HG02852 (cell line): ENCODE results near the gene ACVRL1.
"Not testable (repeated sequence)": the region's sequence is repeated elsewhere in the genome, so short reads cannot be mapped to it uniquely, and the experiment has no call there.

ENCODE experiments used
- ATAC-seq: cut with Tn5 transposase; IDR thresholded peaks from one replicate; pipeline ENCODE4 v1.9.1; 2021; ENCODE audit warnings: mild to moderate bottlenecking, moderate library complexity; ENCODE audit not compliant: unreplicated experiment

The ACVRL1 gene

DNA sequence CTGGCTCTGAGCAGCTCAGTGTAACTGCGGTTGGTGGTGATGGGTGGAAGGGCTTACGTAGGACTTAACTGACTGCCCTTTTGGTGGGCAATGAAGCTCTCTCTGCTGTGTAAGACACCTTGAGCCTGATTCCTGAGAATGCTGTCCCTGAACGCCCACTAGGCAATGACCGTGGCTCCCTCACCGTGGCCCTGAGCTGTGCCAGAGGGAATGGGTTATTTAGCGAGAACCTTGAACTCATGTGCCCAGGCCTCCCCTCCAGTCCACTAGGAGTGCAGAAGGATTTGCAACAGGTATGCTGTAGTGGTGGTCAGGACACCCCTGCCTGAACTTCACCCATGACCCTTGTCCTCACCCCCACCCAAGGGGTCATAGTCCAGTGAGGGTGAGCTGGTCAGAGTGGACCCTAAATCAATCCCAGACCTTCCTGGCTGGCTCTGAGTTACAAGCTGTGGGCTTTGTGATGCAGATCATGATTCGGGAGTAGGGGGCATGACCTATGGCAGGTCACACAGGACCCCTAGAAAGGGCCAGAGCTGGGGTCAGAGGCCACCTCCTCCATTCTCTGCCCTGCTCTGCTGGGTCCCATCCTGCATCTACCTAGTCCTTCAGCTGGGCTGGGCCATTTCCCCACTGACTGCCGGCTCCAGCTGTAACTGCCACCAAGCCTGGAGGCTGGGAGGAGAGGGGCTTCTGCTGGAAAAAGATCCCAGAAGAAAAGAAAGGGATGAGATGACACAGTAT is 33.9 kb upstream of the ACVRL1 start:
- no peak for ATAC-seq

DNA sequence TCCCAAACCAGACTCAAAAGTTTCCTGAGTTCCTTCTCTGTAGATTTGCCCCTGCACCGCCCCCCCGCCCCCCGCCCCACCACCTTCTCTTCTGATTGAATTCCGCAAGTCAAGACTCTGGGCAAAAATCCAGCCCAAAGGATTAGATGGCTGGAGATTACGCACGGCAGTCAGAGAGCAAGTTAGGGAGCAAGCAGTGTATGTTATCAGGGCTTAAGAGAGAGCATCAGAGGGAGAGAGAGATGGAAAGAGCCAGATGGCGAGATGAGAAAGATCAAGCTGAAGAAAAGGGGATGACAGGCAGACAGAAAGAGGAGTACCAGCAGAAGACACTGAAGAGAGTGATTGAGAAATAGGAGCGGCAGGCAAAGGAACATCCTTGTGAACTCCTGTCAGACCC is 33.3 kb upstream of the ACVRL1 start:
- ATAC-seq, result no peak

DNA sequence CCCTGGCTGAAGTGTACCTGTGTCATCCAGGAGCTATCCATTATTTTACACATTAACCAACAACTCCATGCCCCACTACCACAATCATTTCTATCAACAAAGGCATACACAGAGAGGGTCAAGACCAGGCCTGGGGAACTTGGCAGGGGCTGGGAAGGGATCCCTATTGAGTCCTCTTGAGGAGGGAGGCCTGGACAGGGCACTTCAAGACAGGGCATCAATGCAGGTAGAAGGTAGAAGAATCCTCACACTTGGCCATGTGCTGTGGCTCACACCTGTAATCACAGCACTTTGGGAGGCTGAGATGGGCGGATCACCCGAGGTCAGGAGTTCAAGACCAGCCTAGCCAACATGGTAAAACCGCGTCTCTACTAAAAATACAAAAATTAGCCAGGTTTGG is 32.8 kb upstream of the ACVRL1 start:
- no peak for ATAC-seq

DNA sequence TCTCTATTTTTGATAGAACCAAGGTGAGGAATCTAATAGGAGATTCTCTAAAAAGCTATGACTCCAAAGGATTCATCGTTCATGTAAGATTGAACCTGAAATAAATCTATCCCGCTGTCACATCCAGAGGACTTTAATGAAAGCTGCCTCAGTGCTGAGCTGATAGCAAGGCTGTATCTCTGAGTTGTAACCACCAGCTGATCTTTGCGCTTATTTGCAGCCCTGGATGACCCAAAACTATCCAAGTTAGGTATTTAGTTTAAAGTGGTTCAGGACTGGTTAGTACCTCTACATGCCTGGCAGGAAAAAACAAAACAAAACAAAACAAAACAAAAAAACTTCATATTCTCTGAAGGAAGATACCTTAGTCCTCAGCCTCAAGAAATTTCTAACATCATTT is 28.2 kb upstream of the ACVRL1 start:
- ATAC-seq, result no peak

DNA sequence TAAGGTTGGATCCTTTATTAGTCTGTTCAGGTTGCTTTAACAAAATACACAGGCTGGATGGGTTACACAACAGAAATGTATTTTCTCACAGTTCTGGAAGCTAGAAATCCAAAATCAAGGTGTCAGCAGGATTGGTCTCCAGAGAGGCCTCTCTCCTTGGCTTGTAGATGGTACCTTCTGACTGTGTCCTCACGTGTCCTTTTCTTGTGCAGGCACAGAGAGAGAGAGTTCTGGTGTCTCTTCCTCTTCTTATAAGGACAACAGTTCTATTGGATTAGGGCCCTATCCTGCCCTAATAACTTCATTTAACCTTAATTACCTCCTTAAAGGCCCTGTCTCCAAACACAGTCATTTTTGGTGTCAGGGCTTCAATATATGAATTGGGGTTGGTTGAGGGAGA is 24.0 kb upstream of the ACVRL1 start:
- ATAC-seq, result no peak

DNA sequence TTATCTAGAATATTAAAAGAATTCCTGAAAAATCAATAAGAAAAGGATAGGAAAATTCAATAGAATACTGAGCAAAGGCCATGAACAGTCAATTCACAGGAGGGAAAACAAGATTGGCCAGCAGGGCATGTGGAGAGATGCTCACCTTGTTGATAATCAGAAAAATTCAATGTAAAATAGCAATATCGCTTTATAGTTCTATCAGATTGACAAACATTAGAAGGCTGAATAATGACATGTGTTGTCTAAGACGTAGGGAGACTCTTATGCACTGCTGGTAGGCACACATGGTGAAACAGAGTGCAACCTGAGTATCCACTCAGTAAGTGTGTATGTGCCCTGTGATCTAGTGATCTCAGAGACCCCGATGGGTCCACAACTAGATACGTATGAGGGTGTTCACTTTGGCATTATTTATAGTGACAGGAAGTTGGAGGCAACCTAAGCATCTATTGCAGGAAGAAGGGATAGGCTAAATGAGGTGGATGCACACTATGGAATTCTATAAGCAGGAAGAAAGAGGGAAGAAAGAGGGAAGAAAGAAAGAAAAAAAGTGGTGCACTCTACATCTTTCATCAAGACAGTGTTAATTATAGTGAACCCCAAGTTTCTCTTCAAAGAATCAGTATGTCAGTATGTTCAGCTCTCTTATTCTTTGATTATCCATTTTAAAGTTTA is 23.2 kb upstream of the ACVRL1 start:
- ATAC-seq, result no peak

DNA sequence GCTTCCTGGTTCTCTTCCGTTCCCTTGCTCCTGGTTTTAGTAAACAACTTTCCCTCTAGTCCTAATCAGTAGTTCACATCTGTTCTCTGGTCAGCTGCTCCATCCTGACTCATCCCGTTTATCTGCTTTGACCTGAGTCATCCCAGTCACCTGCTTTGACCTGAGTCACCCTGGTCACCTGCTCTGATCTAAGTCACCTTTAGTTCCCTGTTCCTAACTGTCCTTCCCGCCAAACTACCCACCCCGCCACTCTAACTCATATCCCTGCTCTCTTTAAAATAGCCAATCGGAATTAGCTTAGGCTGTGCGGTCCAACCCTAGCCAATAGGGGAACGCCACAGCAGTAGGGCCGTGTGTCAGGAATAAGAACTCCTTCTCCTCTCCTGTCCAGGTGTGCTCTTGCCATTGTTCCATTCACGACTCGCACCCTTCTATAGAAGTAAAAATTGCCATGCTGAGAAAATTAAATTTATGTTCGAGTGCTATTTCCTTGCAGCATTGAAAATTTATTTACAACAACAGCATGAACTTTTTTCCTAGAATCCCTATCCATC is 22.6 kb upstream of the ACVRL1 start:
- no peak for ATAC-seq

DNA sequence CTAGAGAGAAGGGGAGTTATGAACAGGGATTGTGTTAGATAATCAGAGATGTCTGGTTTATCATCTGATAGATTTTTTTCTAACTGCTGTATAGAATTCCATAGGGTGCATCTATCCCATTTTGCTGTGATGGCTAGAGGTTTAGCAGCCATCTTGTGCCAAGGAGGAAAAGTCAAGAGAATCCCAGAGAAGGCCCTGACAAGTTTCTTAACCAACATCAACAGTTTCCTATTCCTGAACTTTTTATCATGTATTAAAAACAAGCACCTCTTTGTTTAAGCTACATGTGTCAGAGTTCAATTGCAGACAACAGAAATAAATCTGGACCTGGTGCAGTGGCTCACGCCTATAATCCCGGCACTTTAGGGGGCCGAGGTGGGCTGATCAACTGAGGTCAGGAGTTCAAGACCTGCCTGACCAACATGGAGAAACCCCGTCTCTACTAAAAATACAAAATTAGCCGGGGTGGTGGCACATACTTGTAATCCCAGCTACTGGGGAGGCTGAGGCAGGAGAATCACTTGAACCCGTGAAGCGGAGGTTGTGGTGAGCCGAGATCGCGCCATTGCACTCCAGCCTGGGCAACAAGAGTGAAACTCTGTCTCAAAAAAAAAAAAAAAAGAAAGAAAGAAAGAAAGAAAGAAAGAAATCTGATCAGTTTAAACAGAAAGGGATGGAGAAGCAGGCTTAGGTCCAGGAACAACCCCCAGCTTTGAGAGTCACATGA is 21.8 kb upstream of the ACVRL1 start:
- ATAC-seq, result not testable (repeated sequence)

DNA sequence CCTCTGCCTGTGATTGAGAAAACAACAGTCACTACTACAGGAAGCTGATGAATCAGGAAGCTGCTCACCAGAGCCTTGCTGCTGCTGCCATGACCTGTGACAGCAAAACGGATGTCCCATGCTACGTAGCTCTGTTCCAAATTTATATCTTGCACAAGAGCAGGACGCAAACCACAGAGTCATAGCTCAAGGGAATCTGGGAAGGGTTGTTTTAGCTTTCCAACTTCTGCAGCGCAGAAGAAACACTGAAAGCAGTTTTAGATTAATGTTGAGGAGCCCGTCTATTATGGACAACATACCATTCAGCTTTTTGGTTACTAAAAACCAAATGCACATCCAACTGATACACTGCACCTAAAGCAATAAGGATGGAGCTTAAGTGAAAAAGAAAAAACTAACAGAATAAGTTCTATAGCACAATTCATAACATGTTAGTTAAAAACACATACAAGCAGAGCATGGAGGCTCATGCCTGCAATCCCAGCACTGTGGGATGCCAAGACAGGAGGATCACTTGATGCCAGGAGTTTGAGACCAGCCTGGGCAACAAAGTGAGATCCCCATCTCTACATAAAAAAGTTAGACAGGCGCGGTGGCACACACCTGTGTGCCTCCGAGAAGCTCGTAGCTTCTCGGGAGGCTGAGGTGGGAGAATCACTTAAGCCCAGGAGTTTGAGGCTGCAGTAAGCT is 21.1 kb upstream of the ACVRL1 start:
- ATAC-seq, result no peak

DNA sequence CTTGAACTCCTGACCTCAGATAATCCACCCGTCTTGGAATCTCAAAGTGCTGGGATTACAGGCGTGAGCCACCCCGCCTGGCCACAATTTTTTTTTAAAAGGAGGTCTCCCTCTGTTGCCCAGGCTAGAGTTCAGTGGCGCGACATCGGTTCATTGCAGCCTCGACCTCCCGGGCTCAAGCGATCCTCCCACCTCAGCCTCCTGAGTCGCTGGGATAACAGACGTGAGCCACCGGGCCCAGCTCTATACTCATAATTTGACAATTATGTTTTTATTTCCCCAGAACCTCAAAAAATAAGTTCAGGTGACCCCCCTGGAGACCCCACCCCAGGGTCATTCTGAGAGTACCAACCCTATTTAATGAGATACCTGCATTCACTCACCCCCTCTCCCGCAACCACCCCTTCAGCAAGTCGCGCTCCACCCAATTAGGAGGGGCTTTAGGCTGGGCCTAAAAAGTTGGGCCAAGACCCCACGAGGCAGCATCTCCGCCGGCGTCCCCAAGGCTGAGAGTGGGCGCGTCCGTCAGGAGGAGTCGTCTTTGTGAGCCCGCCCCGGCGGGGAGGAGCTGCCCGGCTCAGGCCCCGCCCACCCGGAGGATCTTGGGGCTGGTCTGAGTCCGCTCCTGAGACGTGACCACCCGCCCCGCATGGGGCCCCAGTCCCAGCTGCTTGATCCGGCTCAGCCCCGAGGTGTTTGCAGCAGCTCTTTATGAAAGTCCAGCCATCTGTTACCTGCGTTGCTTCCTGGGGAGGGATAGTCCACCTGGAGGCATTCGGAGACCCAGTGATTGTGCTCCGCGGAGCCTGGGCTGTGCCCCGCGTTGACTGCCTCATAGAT is 19.6 kb upstream of the ACVRL1 start, which contains the start of gene ANKRD33:
Gene ANKRD33, plus strand, starts transcription at position 628 of the 840 bp plus-strand sequence. Its CDS starts 84 bp downstream, at position 712.
- ATAC-seq, result no peak

DNA sequence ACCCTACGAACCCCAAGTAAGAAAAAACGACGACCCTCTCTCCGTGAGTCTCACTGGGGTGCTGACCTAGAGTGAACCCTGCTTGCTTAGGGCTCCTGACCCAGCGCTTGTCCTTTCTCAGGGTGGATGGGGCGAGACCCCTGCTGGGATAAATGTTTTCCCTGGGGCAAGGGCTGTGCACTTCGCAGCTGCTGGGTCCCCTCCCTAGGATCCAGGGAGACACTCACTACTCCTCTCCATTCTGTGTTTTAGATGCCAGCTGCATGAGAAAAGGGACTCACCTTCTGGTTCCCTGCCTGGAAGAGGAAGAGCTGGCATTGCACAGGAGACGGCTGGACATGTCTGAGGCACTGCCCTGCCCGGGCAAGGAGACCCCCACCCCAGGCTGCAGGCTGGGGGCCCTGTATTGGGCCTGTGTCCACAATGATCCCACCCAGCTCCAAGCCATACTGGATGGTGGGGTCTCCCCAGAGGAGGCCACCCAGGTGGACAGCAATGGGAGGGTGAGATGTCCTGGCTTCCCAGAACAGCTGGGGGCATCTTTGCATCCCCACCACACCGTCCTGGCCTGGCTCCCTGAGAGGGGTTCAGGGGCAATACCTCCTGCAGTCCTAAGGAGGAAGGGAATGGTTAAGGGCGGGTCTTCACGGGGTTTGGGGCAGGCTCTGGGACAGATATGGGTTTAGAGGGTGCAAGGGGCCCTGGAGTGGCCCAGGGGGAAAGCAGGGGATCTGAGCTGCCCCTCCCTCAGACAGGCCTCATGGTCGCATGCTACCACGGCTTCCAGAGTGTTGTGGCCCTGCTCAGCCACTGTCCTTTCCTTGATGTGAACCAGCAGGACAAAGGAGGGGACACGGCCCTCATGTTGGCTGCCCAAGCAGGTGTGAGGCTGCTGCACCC is 18.7 kb upstream of the ACVRL1 start:
- no peak for ATAC-seq

DNA sequence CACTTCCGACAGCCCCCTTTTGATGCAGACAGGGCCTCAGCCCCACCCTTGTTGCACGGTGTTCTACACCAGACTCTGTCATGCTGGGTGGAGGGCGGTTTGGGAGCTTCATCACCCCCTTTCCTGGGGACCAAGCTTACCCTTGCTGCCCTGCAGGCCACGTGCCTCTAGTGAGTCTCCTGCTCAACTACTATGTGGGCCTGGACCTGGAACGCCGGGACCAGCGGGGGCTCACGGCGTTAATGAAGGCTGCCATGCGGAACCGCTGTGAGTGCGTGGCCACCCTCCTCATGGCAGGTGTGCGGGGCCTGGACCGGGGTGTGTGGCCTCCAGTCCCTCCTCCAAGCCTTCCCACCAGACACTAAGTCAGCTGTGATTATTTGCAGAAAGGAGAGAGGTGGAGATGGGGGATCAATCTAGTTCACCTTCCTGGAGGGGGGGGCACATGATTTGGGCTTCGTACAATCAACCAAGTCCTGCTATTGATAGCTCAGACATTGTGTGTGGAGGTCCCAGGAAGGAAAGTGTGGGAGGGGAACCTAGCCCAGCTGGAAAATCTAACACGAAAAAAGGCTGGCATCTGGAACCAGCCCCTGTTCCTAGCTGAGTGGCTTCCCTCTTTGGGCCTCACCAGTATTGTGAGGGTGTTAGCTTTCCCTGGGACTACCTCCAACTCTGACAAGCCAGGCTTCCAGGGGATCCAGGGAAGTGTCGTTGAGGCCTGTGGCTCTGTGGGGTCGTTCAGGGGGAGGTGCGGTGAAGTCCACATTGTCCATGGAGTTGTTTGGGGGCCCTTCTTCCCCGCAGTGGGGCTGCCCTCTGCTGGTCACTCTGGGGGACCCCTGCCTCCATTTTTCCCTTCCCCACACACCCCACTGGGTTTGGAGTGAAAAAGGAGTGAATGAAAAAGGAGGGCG is 17.8 kb upstream of the ACVRL1 start:
- no peak for ATAC-seq

DNA sequence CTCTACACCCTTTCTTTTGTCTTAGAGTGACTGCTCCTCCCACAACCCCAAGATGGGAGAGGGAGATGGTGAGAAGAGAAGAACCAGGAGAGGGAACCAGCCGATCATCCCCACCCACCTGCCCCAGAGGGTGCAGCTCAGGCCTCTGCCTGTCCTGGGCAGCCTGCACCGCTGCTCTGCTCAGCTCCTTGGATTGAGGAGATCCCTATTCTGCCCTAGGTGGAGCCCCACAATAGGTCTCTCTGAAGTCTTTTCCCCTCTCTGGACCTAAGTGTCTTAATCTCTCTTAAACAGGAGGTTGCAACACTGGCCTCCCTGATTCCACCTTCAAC is 17.2 kb upstream of the ACVRL1 start:
- no peak for ATAC-seq

DNA sequence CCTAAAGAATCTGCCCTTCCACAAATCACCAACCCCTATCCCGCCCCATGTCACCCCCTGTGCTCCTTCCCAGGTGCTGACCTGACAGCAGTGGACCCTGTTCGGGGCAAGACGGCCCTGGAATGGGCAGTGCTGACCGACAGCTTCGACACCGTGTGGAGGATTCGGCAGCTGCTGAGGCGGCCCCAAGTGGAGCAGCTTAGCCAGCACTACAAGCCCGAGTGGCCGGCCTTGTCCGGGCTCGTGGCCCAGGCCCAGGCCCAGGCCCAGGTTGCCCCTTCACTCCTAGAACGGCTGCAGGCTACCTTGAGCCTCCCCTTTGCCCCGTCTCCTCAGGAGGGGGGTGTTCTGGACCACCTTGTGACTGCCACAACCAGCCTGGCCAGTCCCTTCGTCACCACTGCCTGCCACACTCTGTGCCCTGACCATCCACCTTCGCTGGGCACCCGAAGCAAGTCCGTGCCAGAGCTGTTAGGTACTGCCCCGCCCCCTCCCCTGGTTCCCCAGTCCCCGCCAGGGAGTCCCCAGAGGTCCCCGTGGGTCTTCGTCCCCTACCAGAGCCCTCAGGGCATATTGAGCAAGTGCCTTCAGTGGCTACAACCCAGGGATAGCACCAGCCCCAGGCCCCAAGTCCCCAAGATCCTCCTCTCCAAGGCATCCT is 16.7 kb upstream of the ACVRL1 start:
- ATAC-seq, result no peak

DNA sequence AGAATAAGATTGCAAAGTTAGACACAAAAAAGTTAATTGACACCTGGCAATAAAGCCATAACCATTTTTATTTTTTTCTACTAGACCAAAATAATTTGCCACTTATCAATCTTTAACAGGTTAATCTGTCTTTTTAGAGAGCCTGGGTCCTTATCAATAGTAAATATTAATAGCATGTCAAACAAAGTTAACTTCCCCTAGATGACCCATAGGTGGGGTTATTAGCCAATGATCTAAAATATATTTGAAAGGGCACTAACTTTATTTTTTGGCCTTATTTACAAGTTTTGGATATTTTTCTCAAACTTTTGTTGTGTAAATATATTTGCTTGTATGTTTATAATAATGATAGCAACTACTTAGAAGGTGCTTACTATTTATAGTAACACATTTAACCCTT is 15.5 kb upstream of the ACVRL1 start:
- ATAC-seq, result no peak

DNA sequence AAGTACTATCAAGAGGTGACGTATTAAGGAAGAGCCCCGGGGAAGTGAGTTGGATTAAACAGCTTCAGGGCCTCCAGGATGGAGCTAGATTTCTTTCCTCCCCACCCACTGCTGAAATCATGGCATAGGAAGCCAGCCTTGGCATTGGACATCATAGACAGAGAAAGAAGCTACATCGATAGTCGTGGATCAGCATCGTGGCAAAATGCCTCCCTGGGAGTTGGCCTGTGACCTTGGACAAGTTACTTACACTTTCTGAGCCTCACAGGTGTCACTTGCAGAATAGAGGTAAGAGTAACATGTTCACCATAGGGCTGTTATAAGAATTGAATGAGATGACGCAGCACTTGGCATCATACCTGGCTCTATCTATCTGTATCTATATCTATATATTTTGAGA is 13.5 kb upstream of the ACVRL1 start:
- ATAC-seq, result no peak

DNA sequence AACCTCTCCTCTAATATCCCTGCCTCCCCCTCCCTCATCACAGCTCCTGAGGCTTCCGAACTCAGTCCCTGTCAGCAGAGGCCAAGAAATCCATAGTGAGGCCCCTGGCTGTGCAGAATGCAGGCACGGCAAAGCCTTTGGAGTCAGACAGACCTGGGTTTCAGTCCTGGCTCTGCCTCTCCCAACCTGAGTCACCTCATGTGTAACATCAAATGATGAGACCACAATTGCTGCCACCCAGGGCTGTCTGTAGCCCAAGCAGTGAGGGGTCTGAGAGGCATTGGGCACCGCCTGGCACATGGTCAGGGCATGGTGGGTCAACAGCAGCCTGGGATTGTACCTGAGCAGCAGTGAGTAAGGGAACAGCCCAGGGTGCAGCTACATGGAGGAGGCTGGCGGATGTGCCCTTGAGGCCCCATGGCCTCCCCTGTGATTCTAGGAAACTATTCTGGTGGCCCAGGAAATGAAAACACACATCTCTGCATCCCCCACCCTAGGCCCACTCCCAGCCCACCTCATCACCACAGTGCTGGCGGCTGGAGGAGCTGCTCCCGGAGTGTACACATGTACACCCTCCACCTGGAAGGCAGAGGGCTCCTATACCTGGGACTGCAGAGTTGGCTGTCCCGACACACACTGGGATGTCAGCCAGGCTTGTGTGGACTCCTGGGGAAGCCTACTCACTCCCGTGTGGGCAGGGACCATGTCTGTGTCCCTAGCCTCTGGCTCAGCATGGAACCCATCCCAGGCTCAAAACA is 11.7 kb upstream of the ACVRL1 start:
- no peak for ATAC-seq
